Measurements from ENCODE around the gene ZFC3H1. TPM values are rescaled to one million over a fixed set of nuclear protein-coding genes. Genes with fewer than 3 reads are reported as not detected.
"Not testable (repeated sequence)": the region's sequence is repeated elsewhere in the genome, so short reads cannot be mapped to it uniquely, and the experiment has no call there.

The ZFC3H1 gene, protein sequence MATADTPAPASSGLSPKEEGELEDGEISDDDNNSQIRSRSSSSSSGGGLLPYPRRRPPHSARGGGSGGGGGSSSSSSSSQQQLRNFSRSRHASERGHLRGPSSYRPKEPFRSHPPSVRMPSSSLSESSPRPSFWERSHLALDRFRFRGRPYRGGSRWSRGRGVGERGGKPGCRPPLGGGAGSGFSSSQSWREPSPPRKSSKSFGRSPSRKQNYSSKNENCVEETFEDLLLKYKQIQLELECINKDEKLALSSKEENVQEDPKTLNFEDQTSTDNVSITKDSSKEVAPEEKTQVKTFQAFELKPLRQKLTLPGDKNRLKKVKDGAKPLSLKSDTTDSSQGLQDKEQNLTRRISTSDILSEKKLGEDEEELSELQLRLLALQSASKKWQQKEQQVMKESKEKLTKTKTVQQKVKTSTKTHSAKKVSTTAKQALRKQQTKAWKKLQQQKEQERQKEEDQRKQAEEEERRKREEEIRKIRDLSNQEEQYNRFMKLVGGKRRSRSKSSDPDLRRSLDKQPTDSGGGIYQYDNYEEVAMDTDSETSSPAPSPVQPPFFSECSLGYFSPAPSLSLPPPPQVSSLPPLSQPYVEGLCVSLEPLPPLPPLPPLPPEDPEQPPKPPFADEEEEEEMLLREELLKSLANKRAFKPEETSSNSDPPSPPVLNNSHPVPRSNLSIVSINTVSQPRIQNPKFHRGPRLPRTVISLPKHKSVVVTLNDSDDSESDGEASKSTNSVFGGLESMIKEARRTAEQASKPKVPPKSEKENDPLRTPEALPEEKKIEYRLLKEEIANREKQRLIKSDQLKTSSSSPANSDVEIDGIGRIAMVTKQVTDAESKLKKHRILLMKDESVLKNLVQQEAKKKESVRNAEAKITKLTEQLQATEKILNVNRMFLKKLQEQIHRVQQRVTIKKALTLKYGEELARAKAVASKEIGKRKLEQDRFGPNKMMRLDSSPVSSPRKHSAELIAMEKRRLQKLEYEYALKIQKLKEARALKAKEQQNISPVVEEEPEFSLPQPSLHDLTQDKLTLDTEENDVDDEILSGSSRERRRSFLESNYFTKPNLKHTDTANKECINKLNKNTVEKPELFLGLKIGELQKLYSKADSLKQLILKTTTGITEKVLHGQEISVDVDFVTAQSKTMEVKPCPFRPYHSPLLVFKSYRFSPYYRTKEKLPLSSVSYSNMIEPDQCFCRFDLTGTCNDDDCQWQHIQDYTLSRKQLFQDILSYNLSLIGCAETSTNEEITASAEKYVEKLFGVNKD (N-terminal part only)
- polyA plus RNA-seq (ENCODE audit: insufficient read length), result 35.6 TPM

DNA sequence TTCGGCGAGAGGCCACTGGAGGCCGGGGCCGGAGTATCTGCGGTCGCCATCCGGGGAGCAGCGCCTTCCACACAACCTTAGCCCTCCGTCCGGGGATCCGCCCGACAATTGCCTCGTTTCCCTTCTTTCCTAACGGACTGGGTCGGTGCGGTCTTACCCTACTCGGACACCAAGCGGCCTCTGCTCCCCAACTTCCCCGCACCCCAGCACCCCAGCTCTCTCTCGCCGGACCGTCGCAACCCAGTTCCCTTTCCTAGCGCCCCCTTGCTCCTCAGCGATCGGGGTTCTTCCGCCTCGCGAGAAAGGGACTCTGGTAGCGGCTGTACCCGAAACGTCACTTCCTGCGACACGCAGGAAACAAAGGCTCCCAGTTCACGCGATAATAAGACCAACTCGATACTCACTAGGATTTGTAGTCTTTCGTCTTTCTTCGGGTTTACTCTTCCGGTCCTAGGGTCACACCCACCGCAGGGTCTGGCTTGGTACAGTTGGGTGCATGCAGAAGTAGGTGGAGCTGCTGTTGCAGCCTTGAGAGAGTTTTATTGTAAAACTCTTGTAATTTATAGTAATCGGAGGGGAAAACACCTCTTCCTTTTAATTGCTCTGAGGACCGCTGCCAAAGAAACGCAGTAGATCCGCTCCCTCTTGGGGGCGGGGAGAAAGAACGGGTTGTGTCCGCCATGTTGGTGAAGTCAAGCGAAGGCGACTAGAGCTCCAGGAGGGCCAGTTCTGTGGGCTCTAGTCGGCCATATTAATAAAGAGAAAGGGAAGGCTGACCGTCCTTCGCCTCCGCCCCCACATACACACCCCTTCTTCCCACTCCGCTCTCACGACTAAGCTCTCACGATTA is at the start of gene ZFC3H1, which contains the start of gene THAP2:
TSS of gene ZFC3H1 (minus strand) at position 288 of the 850 bp plus-strand sequence. CDS start at position 50, 238 bp downstream.
TSS of gene THAP2 (plus strand) at position 741 of the 850 bp plus-strand sequence. CDS start 209 bp downstream, outside the sequence.
- DNase-seq, result peak; percentile 98

GRCh38 chr12:71710276-71711125 is 46.9 kb upstream of the ZFC3H1 start:
- DNase-seq, result no peak

DNA sequence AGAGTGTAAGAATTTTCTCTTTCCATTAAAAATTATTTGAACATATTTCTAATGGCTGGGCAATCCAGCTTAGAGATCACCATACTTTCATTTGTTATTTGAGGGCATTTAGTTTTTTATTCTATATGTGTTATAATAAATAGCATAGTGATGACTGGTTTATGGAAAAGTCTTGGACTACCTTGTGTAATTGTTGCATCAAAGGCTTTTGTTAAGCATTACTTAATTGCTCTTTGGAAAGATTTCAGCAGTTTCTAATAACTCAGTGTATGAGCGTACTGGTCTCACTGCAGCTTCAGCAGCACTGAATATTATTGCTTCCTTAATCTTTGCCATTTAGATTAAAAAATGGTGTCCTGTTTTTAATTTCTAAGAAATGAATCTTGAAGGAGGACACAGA is 45.0 kb upstream of the ZFC3H1 start:
- no peak for DNase-seq

- DNase-seq, result no peak
These were observed 41.3 kb upstream of the ZFC3H1 start for GRCh38 chr12:71704920-71705319.

DNA sequence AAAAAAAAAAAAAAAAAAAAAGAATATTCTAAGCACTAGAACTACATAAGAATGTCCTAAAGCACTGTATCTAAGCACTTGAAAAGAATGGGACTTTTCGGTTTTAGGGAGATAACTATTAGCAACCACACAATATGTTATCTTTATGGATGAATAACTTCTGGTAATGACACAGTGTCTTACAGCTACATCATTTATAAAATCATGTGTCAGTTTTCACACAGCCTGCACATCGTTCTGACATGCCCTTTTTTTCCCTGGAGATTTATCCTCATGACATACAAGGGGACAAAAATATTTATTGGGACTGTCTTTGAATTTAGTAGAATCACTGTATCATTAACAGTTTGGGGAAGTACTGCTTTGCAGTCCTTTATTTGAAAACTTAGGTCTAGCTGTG is 39.6 kb upstream of the ZFC3H1 start:
- no peak for DNase-seq

DNA sequence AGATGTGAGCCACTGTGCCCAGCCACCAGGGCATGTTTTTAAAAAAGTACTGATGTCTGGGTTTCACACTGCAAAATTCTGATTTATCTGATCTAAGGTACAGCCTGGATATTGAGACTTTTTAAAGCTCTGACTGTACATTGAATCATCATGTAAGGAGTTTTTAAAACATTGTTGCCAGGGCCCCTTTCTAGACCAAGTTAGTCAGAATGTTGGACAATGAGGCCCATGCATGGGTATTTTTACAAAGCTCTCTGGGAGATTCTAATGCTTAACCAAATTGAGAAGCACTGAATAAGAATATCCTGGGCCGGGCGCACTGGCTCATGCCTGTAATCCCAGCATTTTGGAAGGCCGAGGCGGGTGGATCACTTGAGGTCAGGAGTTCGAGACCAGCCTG is 38.9 kb upstream of the ZFC3H1 start:
- no peak for DNase-seq

GRCh38 chr12:71702181-71702580 is 38.5 kb upstream of the ZFC3H1 start:
- not testable (repeated sequence) for DNase-seq

DNA sequence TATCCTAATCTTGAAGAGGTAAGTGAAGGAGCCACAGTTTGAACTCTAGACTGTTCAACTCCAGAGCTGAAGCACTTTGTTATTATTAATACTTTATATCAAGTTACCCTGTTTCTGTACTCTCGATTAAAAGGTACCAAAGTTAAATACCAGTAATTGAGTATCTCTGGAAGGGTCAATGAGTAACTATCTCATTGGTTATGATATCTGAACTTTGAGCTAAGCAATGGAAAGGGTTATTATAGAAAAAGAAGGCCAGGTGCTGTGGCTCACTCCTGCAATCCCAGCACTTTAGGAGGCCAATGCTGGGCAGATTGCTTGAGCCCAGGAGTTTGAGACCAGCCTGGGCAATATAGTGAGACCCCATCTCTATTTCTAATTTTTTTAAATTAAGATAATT is 32.1 kb upstream of the ZFC3H1 start:
- no peak for DNase-seq

DNA sequence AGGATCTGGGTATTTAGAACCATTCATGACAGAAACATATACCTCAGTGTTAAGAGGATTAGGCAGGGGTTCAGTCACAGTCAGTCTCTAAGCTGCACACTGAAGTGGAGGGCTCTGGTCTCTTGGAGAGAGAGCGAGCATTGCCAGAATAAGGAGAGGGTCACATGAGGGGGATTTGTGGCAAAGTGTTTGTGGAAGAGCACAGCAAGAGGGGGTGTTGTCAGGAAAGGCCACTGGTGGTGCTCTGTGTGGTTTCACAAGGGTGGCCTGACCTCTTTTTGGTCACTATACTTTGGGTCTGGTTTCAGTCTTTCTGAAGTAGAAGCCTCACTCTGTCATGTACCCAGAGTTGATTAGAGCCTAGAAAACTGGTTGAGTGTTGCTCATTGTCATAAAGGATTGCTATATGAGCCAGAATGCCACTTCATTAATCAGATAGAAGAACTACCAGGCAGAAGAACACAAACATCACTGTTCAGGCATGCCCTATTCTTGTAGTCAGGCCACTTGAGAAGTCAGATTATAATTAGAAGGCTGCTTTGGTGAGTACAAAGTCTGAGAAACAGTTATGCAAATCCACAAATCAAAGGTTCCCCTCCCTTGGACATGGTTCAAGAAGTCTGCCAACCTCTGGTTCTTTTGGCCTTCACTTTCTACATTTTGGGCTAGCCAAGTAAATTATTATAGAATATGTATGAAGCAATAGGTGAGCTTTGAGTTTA is 30.6 kb upstream of the ZFC3H1 start:
- DNase-seq, result no peak

GRCh38 chr12:71693651-71694050 is 30.0 kb upstream of the ZFC3H1 start:
- not testable (repeated sequence) for DNase-seq

GRCh38 chr12:71693126-71693525 is 29.5 kb upstream of the ZFC3H1 start:
- no peak for DNase-seq

DNA sequence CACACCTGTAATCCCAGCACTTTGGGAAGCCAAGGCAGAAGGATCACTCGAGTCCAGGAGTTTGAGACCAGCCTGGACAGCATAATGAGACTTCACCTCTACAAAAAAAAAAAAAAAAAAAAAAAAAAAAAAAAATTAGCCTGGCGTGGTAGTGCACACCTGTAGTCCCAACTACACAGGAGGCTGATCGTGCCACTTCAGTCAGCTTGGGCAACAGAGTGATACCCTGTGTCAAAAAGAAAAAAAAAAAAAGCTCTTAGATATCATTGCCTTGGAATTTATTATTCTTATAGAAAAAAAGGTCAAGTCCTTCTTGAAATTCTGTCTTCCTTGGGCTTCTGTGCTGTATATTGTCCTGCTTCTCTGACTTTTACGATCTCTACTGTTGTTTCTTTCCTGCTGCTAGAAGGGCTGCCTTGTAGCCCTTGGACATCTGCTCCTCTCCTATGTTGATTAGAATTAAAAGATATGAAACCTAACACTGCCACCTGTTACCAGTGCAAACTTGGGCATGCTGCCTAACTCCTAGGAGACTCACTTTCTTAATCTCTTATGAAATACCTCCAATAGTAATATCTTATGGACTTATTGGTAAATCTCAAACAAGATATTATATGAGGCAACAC is 28.0 kb upstream of the ZFC3H1 start:
- DNase-seq, result no peak

- DNase-seq, result no peak
These were observed 25.4 kb upstream of the ZFC3H1 start for GRCh38 chr12:71688961-71689570.

- DNase-seq, result not testable (repeated sequence)
These were observed 23.5 kb upstream of the ZFC3H1 start for GRCh38 chr12:71687172-71687571.

DNA sequence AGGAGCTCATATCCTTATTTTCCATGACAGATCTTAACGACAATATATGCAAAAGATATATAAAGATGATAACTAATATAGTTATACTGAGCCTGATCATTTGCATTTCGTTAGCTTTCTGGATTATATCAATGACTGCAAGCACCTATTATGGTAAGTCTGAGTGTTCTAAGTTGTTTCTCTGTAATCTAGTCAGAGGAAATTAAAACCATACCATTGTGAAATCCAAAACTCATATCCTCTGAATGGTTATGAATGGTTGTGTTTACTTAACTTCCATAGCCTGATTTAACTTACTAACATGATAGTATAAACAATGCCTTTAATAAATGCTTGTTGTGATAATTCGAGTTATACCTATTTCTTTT is 23.0 kb upstream of the ZFC3H1 start:
- no peak for DNase-seq

DNA sequence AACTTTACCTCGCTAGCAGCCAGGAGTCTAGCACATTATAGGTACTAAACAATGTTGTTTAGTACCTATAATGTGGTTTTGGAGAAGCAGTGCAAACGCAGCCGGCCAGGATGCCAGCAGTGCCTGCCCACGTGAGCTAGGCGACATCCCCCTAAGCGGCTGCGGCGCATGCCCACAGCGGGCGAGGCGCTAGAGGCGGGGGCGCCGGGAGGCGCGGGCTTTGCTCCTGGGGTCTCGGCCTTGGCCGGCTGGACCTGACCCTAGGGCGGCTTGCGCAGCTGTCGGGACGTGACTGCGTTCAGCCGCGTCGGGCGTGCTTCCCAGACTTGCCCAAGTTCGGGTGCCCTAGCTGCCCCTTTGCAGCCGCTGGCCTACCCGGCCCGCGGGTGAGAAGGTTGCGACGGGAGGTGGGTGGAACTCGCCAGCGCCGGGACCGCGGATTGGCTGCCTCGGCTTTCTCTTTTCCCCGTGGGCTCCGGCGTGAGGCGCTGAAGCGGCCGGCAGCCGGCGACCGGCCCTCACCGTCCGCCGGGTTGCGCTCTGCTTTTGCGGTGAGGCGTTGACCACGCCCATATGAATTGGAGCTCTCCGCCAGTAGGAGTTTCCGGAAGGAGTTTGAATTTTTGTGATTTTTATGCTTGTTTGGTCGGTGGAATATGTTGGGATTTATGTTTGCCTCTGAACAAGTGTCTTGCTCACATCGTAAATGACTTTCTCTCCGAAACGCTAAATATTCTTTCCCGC is 22.4 kb upstream of the ZFC3H1 start, which contains the start of gene TMEM19:
TSS of gene TMEM19 (plus strand) at position 169 of the 744 bp plus-strand sequence. CDS start 599 bp downstream, outside the sequence.
- peak; percentile 90 for DNase-seq

DNA sequence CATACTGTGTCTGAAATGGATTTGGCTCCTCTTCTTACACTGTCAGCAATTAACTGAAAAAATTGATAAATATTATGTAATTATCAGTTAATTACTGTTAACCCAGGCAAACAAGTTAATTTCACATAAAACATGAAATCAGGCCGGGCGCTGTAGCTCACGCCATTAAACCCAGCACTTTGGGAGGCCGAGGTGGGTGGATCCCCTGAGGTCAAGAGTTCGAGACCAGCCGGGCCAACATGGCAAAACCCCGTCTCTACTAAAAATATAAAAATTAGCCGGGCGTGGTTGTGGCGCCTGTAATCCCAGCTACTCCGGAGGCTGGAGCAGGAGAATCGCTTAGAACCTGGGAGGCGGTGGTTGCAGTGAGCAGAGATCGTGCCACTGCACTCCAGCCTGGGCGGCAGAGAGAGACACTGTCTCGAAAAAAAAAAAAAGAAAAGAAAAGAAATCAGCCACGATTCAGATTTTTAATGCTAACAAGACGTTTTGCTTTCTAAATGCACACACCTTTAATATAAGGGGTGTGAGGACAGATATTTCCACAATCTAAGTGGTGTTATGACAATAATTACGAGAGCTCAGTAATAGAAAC is 21.8 kb upstream of the ZFC3H1 start:
- DNase-seq, result no peak

DNA sequence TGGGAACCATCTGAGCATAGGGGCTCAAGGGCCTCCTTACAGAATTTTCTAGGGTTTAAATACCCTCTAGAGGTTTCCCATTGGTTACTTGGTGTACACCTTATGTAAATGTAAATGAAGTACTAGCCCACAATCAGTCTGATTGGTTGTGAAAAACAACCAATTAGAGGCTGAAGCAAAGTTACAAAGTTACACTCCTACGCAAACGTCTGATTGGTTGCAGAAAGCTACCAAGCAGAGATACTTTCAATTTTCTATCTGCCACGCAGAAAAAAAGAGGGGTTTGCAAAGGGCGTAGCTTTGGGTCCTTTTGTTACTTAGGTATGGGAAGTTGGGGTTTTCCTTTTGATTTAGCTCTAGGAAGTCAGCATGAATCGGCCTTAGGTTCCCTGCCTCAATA is 20.4 kb upstream of the ZFC3H1 start:
- no peak for DNase-seq
